ENCODE measurements around the gene ZNF683.

The ZNF683 gene

GRCh38 chr1:26357121-26357602, 15.4 kb downstream of the ZNF683 start:
- DNase-seq = no peak

GRCh38 chr1:26356106-26356505, 16.4 kb downstream of the ZNF683 start:
- DNase-seq = no peak

GRCh38 chr1:26354972-26355371, 17.6 kb downstream of the ZNF683 start:
- DNase-seq = no peak

GRCh38 chr1:26353976-26354820, 18.4 kb downstream of the ZNF683 start, which contains the start of gene CRYBG2:
Gene CRYBG2 (minus strand): TSS chr1:26354130. CDS start chr1:26346657, 7,473 bp downstream.
- DNase-seq = no peak

- no peak for DNase-seq
These were observed 19.2 kb downstream of the ZNF683 start for GRCh38 chr1:26353210-26353859.

- DNase-seq = no peak
These were observed 20.2 kb downstream of the ZNF683 start for GRCh38 chr1:26352338-26352679.

- DNase-seq = no peak
These were observed 20.8 kb downstream of the ZNF683 start for GRCh38 chr1:26351590-26352337.

- no peak for DNase-seq
These were observed 21.6 kb downstream of the ZNF683 start for GRCh38 chr1:26350701-26351589.

- no peak for DNase-seq
These were observed 22.2 kb downstream of the ZNF683 start for GRCh38 chr1:26350343-26350700.

GRCh38 chr1:26349877-26350244, 22.7 kb downstream of the ZNF683 start:
- DNase-seq = no peak

- DNase-seq = no peak
These were observed 23.2 kb downstream of the ZNF683 start for GRCh38 chr1:26349188-26349876.

- DNase-seq = peak in 1 of 3 donors; percentile 20
These were observed 26.1 kb downstream of the ZNF683 start for GRCh38 chr1:26346274-26347033.

- no peak for DNase-seq
These were observed 26.8 kb downstream of the ZNF683 start for GRCh38 chr1:26345718-26346117.

GRCh38 chr1:26344147-26344920, 28.2 kb downstream of the ZNF683 start:
- DNase-seq = no peak

- no peak for DNase-seq
These were observed 32.5 kb downstream of the ZNF683 start for GRCh38 chr1:26340047-26340481.

- DNase-seq = no peak
These were observed 33.9 kb downstream of the ZNF683 start for GRCh38 chr1:26338670-26339069.

- DNase-seq = no peak
These were observed 34.9 kb downstream of the ZNF683 start for GRCh38 chr1:26337625-26338024.

- DNase-seq = no peak
These were observed 35.4 kb downstream of the ZNF683 start for GRCh38 chr1:26337206-26337535.

GRCh38 chr1:26336477-26337205, 35.9 kb downstream of the ZNF683 start:
- DNase-seq = peak; percentile 49 to 76 (median 55)

All from suppressor macrophage treated with lipopolysaccharide for 1 hour (primary cell).